ENCODE data around the gene MIDN.
"Not testable (repeated sequence)": the region's sequence is repeated elsewhere in the genome, so short reads cannot be mapped to it uniquely, and the experiment has no call there.

Gene MIDN

GRCh38 chr19:1246265-1247087 is 1.9 kb upstream of the MIDN start:
- not testable (repeated sequence) for DNase-seq (ENCODE audit: low read depth)

- DNase-seq (ENCODE audit: low read depth): no peak
Observed at GRCh38 chr19:1247748-1248138, 640 bp upstream of the MIDN start.

- no peak for DNase-seq (ENCODE audit: low read depth)
Observed at GRCh38 chr19:1248786-1249297, 459 bp downstream of the MIDN start.

GRCh38 chr19:1249298-1249989 is 1.1 kb downstream of the MIDN start:
- DNase-seq (ENCODE audit: low read depth): peak; percentile 92

- no peak for DNase-seq (ENCODE audit: low read depth)
Observed at GRCh38 chr19:1249990-1250436, 1.6 kb downstream of the MIDN start.

- no peak for DNase-seq (ENCODE audit: low read depth)
Observed at GRCh38 chr19:1250437-1251260, 2.3 kb downstream of the MIDN start.

- no peak for DNase-seq (ENCODE audit: low read depth)
Observed at GRCh38 chr19:1251330-1252220, 3.2 kb downstream of the MIDN start.

- no peak for DNase-seq (ENCODE audit: low read depth)
Observed at GRCh38 chr19:1252221-1252820, 3.9 kb downstream of the MIDN start.

- DNase-seq (ENCODE audit: low read depth): peak; percentile 85
Observed at GRCh38 chr19:1252821-1253513, 4.6 kb downstream of the MIDN start.

GRCh38 chr19:1253514-1254080 is 5.2 kb downstream of the MIDN start:
- DNase-seq (ENCODE audit: low read depth): no peak

GRCh38 chr19:1254081-1254527 is 5.7 kb downstream of the MIDN start:
- no peak for DNase-seq (ENCODE audit: low read depth)

- DNase-seq (ENCODE audit: low read depth): no peak
Observed at GRCh38 chr19:1254530-1255185, 6.3 kb downstream of the MIDN start.

GRCh38 chr19:1255186-1256161 is 7.1 kb downstream of the MIDN start:
- DNase-seq (ENCODE audit: low read depth): no peak

- no peak for DNase-seq (ENCODE audit: low read depth)
Observed at GRCh38 chr19:1256646-1257474, 8.5 kb downstream of the MIDN start.

GRCh38 chr19:1257475-1258162 is 9.2 kb downstream of the MIDN start:
- DNase-seq (ENCODE audit: low read depth): no peak

- DNase-seq (ENCODE audit: low read depth): no peak
Observed at GRCh38 chr19:1258163-1258492, 9.7 kb downstream of the MIDN start.

All from CMK (cell line).